Measurements from ENCODE around the gene GRIFIN.

DNA sequence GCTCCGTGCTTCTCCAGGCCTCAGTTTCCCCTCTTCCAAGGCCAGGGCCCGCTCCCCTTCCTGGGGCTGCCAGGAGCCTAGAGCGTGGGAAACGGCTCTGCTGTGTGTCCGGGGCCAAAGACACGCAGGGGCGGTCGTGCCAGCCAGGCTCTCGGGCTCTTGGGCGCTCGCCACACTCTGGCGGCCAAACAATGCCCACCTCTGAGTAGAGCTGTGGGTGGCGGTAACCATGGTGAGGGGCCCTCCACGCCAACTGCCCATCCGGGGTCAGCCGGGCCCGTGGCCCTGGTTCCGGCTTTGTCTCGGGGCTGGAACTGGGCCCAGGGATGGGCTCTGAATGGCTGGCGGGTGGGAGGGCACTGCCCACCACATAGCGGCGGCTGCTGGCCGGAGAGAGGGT lies 16.0 kb downstream of the GRIFIN start:
- TF ChIP-seq, protein P1, sequence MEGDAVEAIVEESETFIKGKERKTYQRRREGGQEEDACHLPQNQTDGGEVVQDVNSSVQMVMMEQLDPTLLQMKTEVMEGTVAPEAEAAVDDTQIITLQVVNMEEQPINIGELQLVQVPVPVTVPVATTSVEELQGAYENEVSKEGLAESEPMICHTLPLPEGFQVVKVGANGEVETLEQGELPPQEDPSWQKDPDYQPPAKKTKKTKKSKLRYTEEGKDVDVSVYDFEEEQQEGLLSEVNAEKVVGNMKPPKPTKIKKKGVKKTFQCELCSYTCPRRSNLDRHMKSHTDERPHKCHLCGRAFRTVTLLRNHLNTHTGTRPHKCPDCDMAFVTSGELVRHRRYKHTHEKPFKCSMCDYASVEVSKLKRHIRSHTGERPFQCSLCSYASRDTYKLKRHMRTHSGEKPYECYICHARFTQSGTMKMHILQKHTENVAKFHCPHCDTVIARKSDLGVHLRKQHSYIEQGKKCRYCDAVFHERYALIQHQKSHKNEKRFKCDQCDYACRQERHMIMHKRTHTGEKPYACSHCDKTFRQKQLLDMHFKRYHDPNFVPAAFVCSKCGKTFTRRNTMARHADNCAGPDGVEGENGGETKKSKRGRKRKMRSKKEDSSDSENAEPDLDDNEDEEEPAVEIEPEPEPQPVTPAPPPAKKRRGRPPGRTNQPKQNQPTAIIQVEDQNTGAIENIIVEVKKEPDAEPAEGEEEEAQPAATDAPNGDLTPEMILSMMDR (IDR thresholded peaks at IDR 0.05) = no peak
- TF ChIP-seq EZH2 (IDR thresholded peaks at IDR 0.05; ENCODE audit: borderline replicate concordance, insufficient read depth, low read depth, low read length, poor library complexity, severe bottlenecking) = no peak
